Glutamatergic neuron (in vitro differentiated cells): ENCODE results near the gene GNAQ. TPM values are rescaled to one million over a fixed set of nuclear protein-coding genes. Genes with fewer than 3 reads are reported as not detected.

ENCODE experiments used
- DNase-seq: peaks from one replicate; pipeline ENCODE4 v3.0.0; 2022
- H3K27ac Mint-ChIP-seq: one replicate; pipeline ENCODE4 v1.8.0; 2020; ENCODE audit warnings: mild to moderate bottlenecking, mixed read lengths, inconsistent platforms; ENCODE audit not compliant: unreplicated experiment
- H3K27me3 Mint-ChIP-seq: one replicate; pipeline ENCODE4 v1.8.0; 2020; ENCODE audit warnings: mild to moderate bottlenecking, moderate library complexity, mixed read lengths, inconsistent platforms; ENCODE audit not compliant: unreplicated experiment
- H3K36me3 Mint-ChIP-seq: one replicate; pipeline ENCODE4 v1.8.0; 2020; ENCODE audit warnings: mild to moderate bottlenecking, mixed read lengths, inconsistent platforms; ENCODE audit not compliant: unreplicated experiment
- H3K4me1 Mint-ChIP-seq: one replicate; pipeline ENCODE4 v1.8.0; 2020; ENCODE audit warnings: mild to moderate bottlenecking, low read depth, mixed read lengths, inconsistent platforms; ENCODE audit not compliant: unreplicated experiment
- H3K4me3 Mint-ChIP-seq: one replicate; pipeline ENCODE4 v1.8.0; 2020; ENCODE audit warnings: mild to moderate bottlenecking, mixed read lengths, inconsistent platforms; ENCODE audit not compliant: unreplicated experiment
- H3K9me3 Mint-ChIP-seq: one replicate; pipeline ENCODE4 v1.8.0; 2020; ENCODE audit warnings: mild to moderate bottlenecking, moderate library complexity, mixed read lengths, inconsistent platforms; ENCODE audit not compliant: unreplicated experiment
- CTCF ChIP-seq: fragments of 200-600 bp; sonication (generic); IDR thresholded peaks from one replicate; pipeline ENCODE4 v1.5.0; 2021; ENCODE audit not compliant: partially characterized antibody, unreplicated experiment
- total RNA-seq: library from RNA; stranded (reverse); fragmentation: NEBNext Ultra II Directional; extraction: Animal tissue kit (Norgen Biotek cat#: 25700); gene quantifications from one replicate; pipeline ENCODE4 v1.2.1, GENCODE V29; 2021; ENCODE audit not compliant: unreplicated experiment

GNAQ gene
- total RNA-seq, 1 donor from 2014 or later = 72.8 TPM

- Mint-ChIP-seq H3K27me3 (peaks cover 4% of the 10 kb centered on the region), H3K9me3 (peaks cover 2% of the 10 kb centered on the region), H3K36me3 (no peaks in the 10 kb centered on the region), H3K4me3 (no peak overlapping the region), H3K27ac (no peak overlapping the region), H3K4me1 (peaks cover 8% of the 10 kb centered on the region)
- DNase-seq = no peak
- TF ChIP-seq CTCF = no peak
These were observed 132.7 kb downstream of the GNAQ start for GRCh38 chr9:77898864-77899263.

GRCh38 chr9:77896938-77897667, 134.5 kb downstream of the GNAQ start:
- H3K36me3 Mint-ChIP-seq = no peaks in the 10 kb centered on the region
- peaks cover 2% of the 10 kb centered on the region for H3K9me3 Mint-ChIP-seq
- no peak for TF ChIP-seq CTCF
- H3K4me3 Mint-ChIP-seq = no peak overlapping the region
- H3K27ac Mint-ChIP-seq = no peak overlapping the region
- peaks cover 2% of the 10 kb centered on the region for H3K4me1 Mint-ChIP-seq
- H3K27me3 Mint-ChIP-seq = peaks cover 2% of the 10 kb centered on the region
- DNase-seq = no peak

GRCh38 chr9:77896269-77896937, 135.2 kb downstream of the GNAQ start:
- H3K4me3 Mint-ChIP-seq = no peak overlapping the region

GRCh38 chr9:77893706-77894105, 137.9 kb downstream of the GNAQ start:
- peaks cover 2% of the 10 kb centered on the region for H3K27me3 Mint-ChIP-seq
- H3K27ac Mint-ChIP-seq = no peak overlapping the region
- H3K4me3 Mint-ChIP-seq = no peak overlapping the region

More at GRCh38 chr9:77896269-77896937, 135.2 kb downstream of the GNAQ start:
- H3K4me1 Mint-ChIP-seq = peaks cover 3% of the 10 kb centered on the region
- no peaks in the 10 kb centered on the region for H3K36me3 Mint-ChIP-seq
- no peak for TF ChIP-seq CTCF
- H3K27ac Mint-ChIP-seq = no peak overlapping the region
- no peak for DNase-seq
- peaks cover 2% of the 10 kb centered on the region for H3K27me3 Mint-ChIP-seq
- H3K9me3 Mint-ChIP-seq = peaks cover 2% of the 10 kb centered on the region

More at GRCh38 chr9:77893706-77894105, 137.9 kb downstream of the GNAQ start:
- no peak for TF ChIP-seq CTCF
- Mint-ChIP-seq H3K9me3 (peaks cover 2% of the 10 kb centered on the region), H3K36me3 (no peaks in the 10 kb centered on the region), H3K4me1 (peaks cover 6% of the 10 kb centered on the region)
- no peak for DNase-seq
